Measurements from ENCODE around the gene OR10D3.
"Not testable (repeated sequence)": the region's sequence is repeated elsewhere in the genome, so short reads cannot be mapped to it uniquely, and the experiment has no call there.

OR10D3 gene

DNA sequence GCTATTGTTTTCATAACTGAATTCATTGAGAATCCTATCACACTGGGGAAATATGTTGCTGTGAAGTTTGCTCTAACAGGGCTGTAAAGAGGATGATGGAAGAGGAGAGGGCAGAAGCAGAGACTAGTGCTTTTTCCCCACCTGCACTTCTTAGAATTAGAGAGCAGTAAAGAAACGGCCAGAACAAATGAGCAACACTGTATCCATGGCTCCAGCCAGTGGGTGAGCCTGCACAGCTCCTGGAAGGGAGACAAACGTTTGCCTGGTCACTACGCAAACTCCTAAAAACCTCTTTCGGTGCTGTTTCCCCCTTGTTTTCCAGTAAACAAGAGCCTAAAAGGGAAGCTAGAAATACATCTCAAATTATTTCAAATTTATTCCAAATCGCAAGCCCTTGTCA, 22.2 kb upstream of the OR10D3 start:
- TF ChIP-seq, protein P1, sequence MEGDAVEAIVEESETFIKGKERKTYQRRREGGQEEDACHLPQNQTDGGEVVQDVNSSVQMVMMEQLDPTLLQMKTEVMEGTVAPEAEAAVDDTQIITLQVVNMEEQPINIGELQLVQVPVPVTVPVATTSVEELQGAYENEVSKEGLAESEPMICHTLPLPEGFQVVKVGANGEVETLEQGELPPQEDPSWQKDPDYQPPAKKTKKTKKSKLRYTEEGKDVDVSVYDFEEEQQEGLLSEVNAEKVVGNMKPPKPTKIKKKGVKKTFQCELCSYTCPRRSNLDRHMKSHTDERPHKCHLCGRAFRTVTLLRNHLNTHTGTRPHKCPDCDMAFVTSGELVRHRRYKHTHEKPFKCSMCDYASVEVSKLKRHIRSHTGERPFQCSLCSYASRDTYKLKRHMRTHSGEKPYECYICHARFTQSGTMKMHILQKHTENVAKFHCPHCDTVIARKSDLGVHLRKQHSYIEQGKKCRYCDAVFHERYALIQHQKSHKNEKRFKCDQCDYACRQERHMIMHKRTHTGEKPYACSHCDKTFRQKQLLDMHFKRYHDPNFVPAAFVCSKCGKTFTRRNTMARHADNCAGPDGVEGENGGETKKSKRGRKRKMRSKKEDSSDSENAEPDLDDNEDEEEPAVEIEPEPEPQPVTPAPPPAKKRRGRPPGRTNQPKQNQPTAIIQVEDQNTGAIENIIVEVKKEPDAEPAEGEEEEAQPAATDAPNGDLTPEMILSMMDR (IDR thresholded peaks at IDR 0.05; ENCODE audit: low read depth, low read length): no peak
- no peak for DNase-seq (ENCODE audit: extremely low read depth, low read depth)

DNA sequence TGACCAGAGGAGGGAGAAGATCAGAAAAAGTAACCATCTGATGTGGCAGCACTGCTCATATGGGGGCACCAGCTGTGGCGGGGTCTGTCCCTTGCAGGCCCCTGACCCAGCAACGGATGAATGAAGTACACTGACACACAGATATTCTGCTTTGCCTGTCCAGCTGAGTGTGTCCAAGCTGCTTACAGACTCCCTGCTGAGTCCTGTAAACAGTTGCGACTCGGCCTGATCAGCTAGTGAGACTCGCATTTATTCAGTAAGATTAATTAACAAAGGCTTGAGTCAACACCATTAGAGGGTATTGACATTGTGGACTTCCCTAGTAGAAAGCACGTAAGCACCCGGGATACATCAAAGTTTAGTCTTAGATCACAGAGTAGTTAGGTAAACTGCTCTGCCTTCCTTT, 15.3 kb upstream of the OR10D3 start:
- TF ChIP-seq, protein P1 (IDR thresholded peaks at IDR 0.05; ENCODE audit: low read depth, low read length): no peak
- no peak for DNase-seq (ENCODE audit: extremely low read depth, low read depth)

GRCh38 chr11:124168796-124169195, 14.3 kb upstream of the OR10D3 start:
- TF ChIP-seq, protein P1 (IDR thresholded peaks at IDR 0.05; ENCODE audit: low read depth, low read length): no peak
- no peak for DNase-seq (ENCODE audit: extremely low read depth, low read depth)

DNA sequence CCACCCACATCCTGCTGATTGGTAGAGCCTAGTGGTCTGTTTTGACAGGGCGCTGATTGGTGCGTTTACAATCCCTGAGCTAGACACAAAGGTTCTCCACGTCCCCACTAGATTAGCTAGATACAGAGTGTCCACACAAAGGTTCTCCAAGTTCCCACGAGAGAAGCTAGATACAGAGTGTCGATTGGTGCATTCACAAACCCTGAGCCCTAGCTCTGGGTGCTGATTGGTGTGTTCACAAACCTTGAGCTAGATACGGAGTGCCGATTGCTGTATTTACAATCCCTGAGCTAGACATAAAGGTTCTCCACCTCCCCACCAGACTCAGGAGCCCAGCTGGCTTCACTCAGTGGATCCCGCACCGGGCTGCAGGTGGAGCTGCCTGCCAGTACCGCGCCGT, 12.8 kb upstream of the OR10D3 start:
- not testable (repeated sequence) for DNase-seq (ENCODE audit: extremely low read depth, low read depth)

GRCh38 chr11:124170801-124171586, 12.2 kb upstream of the OR10D3 start:
- TF ChIP-seq, protein P1 (IDR thresholded peaks at IDR 0.05; ENCODE audit: low read depth, low read length): no peak
- no peak for DNase-seq (ENCODE audit: extremely low read depth, low read depth)

- DNase-seq (ENCODE audit: extremely low read depth, low read depth): no peak
- TF ChIP-seq, protein P1 (IDR thresholded peaks at IDR 0.05; ENCODE audit: low read depth, low read length): no peak
These were observed 11.0 kb upstream of the OR10D3 start for GRCh38 chr11:124172101-124172500.

DNA sequence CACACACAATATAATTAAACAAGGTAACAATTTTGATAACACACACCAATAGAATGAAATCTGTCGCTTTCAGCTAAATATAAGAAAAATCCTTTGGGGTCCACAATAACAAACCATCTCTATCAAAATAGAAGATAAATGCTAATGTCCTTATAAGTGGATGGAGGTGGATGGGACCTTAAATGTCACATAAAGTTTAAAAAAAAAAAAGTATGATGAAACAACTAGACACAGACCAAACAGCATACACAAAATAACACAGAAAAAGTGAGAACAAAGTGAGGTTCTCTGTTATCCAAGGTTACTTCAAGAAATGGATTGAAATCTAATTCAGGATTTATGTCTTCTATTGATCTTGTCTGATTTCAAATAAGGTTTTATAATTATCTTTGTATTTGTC, 10.5 kb upstream of the OR10D3 start:
- TF ChIP-seq, protein P1 (IDR thresholded peaks at IDR 0.05; ENCODE audit: low read depth, low read length): no peak
- DNase-seq (ENCODE audit: extremely low read depth, low read depth): no peak

All from AG09319 (cell line).